AG09319 (cell line): Measurements from ENCODE around the gene CDH4.

Experiments
- DNase-seq: peaks from one replicate; pipeline ENCODE4 v3.0.0-alpha.2; 2010; ENCODE audit warnings: low read depth; ENCODE audit errors: extremely low read depth
- TF ChIP-seq, protein P1 (sequence below): IDR thresholded peaks from 2 replicates; pipeline ENCODE4 v1.5.1; 2011; ENCODE audit warnings: low read depth, mild to moderate bottlenecking, inconsistent platforms, low read length, moderate library complexity

Gene CDH4

DNA sequence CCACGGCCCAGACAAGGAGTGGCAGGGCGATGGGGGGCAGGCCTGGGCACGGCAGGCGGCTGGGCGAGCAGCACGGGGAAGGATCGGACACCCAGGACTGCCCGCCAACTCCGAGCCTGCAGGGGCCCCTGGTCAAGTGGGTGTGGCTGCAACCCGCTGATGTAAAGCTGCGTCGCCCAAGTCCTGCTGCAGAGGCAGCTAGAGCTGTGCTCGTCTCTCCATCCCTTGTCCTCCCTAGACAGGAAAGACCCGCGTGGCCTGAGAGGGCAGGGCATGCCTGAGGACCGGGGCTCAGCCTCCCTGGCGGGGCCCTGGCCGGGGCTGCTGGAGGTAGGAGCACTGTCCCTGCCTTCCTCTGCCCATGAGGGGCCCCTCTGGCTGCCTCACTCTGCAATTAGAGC, 281.2 kb downstream of the CDH4 start:
- DNase-seq, result no peak
- TF ChIP-seq, protein P1, sequence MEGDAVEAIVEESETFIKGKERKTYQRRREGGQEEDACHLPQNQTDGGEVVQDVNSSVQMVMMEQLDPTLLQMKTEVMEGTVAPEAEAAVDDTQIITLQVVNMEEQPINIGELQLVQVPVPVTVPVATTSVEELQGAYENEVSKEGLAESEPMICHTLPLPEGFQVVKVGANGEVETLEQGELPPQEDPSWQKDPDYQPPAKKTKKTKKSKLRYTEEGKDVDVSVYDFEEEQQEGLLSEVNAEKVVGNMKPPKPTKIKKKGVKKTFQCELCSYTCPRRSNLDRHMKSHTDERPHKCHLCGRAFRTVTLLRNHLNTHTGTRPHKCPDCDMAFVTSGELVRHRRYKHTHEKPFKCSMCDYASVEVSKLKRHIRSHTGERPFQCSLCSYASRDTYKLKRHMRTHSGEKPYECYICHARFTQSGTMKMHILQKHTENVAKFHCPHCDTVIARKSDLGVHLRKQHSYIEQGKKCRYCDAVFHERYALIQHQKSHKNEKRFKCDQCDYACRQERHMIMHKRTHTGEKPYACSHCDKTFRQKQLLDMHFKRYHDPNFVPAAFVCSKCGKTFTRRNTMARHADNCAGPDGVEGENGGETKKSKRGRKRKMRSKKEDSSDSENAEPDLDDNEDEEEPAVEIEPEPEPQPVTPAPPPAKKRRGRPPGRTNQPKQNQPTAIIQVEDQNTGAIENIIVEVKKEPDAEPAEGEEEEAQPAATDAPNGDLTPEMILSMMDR, result no peak

DNA sequence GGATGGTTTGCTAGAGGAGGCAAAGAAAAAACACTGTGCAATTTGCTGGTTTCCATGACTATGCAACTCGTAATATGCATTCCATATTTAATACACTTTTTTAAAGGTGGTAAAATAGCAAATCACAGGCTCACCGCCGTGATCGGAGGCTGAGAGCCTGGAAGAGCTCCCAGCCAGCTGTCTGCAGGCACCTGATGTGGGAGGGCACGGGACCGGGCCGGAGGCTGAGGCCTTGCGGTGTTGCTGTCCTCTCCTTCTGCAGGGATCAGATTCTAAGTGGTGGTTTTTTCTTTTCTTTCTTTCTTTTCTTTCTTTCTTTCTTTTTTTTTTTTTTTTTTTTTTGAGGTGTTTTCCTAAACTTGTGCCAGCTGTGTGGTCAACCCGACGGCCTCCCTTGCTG, 282.3 kb downstream of the CDH4 start:
- TF ChIP-seq, protein P1, result no peak
- no peak for DNase-seq

DNA sequence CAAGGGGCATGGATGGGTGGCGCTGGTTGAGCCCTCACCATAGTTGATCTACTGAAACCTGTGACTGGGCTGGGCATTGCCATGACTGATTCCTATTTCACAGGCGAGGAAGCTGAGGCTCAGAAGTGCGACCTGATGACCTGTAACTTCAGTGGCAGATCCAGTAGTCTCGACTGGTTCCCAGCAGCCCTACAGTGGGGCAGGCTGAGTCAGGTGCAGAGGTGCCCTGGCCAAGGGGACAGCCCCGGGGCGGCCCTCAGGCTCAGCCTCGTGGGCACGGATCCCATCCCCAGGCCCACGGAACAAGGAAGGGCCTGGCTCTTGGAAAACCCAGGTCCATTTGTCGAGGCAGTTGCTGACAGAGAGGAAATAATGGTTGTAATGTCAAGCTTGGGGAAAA, 283.0 kb downstream of the CDH4 start:
- TF ChIP-seq, protein P1, result no peak
- DNase-seq, result no peak

DNA sequence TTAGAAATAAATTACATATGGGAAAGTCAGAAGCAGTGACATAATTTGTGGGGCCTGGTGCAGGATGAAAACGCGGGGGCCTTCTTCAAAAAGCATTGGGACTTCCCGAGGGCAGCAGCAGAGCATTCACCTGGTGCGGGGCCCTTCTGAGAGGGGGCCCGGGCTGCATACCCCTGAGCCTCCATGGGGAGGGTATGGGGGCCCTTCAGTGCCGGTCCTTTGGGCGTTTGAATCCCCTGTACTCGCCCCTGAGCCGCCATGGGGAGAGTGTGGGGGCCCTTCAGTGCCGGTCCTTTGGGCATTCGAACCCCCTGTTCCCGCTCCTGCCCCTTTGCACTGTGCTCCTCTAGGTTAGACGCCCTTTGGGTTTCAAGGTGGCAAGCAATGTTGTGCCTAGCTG, 283.5 kb downstream of the CDH4 start:
- DNase-seq, result no peak
- TF ChIP-seq, protein P1, result no peak

DNA sequence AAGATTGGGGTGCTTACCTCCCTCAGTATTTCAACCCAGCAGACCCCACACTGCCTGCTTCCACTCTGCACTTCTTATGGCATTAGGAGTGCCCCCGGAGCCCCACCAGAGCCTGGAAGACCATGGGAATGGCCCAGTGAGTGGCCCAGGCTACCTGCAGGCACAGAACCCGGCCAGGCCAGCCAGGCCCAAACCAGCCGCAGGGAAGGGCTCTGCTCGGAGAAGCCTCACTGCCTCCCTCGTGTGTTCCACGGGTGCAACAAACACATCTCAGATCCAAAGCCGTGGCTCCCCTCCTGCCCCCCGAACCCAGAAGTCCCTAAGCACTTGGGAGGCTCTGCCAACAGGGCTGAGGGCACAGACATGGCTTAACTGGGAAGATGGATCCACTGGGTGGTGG, 283.9 kb downstream of the CDH4 start:
- TF ChIP-seq, protein P1, result no peak
- no peak for DNase-seq

DNA sequence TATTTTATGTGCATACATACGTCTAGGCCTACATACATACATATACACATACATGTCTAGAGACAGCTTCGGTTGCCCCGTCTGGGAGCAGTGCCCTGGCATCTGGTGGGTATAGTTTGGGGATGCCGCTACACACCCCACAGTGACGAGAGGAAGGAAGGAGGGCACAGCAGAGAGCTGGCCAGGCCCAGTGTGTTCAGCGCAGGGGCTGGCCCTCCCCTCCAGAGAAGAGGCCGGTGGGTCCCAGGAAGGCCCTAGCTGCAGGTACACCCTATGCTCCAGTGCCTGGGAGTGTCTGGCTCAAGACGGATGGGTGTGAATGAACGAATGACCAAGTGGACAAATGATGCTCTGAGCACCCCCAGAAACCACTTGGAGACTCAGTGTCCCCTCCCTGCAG, 284.6 kb downstream of the CDH4 start:
- TF ChIP-seq, protein P1, result no peak
- no peak for DNase-seq

DNA sequence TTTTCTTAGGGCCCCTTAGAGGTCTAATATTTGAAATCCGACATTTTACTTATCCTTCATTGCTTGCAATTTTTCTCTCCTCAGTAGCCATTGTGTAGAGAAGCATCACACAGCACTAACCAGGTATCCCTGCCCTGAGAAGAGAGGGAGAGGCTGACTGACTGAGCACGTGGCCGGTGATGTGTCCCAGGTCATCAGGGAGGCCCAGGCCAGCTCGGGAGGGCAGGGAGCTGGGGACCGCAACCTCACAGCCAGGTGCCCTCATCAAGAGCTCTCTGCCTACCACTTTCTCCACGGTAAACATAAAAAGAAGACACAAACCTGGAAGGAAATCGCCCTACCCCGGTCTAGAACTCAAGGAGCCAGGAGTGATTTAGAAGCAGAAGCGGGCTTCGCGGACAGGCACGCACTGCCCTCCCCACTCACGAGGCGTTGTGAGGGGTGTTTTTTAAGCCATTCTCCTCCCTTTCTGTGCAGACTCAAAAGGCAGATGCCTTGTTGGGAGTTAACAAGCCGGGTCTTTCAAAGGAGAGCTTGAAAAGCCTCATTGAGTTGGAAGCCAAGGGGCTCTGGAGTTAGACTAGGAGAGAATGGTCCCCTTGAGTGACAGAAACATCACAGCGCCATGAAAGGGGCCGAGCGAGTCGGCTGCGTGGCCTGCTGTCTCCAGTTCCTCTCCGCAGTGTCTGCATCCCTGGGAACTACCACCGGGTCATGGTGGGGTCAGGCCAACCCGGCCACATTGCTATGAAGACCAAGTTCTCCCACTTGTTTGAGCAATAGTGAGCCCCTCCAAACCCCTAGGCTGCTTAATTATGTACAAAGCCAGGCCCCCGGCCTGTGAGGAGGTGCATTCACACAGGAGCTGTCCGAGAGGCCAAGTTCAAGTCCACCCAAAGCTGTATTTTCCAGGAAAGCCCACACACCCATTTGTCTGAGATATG, 285.4 kb downstream of the CDH4 start:
- TF ChIP-seq, protein P1, result no peak
- no peak for DNase-seq
